HL-60 (cell line): ENCODE results near the gene LENG9.
"Not testable (repeated sequence)": the region's sequence is repeated elsewhere in the genome, so short reads cannot be mapped to it uniquely, and the experiment has no call there.

Experiments used
- DNase-seq, 2 experiments: peaks; one replicate each; pipeline ENCODE4 v3.0.0-alpha.2; 2010 to 2020; ENCODE audit warnings: low read depth in 1 of 2, low spot score in 1 of 2
- H3K27ac ChIP-seq: fragments of 250-450 bp; sonication (Bioruptor Pico); replicated peaks from 2 replicates; pipeline ENCODE4 v1.5.1; 2020; ENCODE audit warnings: mild to moderate bottlenecking, moderate library complexity
- H3K27me3 ChIP-seq: fragments of 250-450 bp; sonication (Bioruptor Pico); 2 replicates; pipeline ENCODE4 v1.5.1; 2021; ENCODE audit warnings: mild to moderate bottlenecking, moderate library complexity; ENCODE audit not compliant: insufficient read depth, poor library complexity, severe bottlenecking
- H3K4me3 ChIP-seq: replicated peaks from 2 replicates; pipeline ENCODE4 v1.5.1; 2011; ENCODE audit warnings: mild to moderate bottlenecking, control low read depth, low read length; ENCODE audit not compliant: insufficient read depth
- CTCF ChIP-seq: IDR thresholded peaks from one replicate; pipeline ENCODE4 v1.5.1; 2011; ENCODE audit warnings: low read length, control low read depth, inconsistent platforms; ENCODE audit not compliant: insufficient read depth
- GABPA ChIP-seq: IDR thresholded peaks from 2 replicates; pipeline ENCODE4 v1.6.1; 2012; ENCODE audit warnings: low read depth
- POLR2AphosphoS5 ChIP-seq: IDR thresholded peaks from 2 replicates; pipeline ENCODE4 v1.6.1; 2012; ENCODE audit warnings: low read depth
- SPI1 ChIP-seq: IDR thresholded peaks from 2 replicates; pipeline ENCODE4 v1.6.1; 2012; ENCODE audit warnings: low read depth, mild to moderate bottlenecking, borderline replicate concordance
- TF ChIP-seq, protein P1 (sequence below): IDR thresholded peaks from 2 replicates; pipeline ENCODE4 v1.6.1; 2012; ENCODE audit warnings: low read depth; ENCODE audit not compliant: insufficient replicate concordance

The LENG9 gene

DNA sequence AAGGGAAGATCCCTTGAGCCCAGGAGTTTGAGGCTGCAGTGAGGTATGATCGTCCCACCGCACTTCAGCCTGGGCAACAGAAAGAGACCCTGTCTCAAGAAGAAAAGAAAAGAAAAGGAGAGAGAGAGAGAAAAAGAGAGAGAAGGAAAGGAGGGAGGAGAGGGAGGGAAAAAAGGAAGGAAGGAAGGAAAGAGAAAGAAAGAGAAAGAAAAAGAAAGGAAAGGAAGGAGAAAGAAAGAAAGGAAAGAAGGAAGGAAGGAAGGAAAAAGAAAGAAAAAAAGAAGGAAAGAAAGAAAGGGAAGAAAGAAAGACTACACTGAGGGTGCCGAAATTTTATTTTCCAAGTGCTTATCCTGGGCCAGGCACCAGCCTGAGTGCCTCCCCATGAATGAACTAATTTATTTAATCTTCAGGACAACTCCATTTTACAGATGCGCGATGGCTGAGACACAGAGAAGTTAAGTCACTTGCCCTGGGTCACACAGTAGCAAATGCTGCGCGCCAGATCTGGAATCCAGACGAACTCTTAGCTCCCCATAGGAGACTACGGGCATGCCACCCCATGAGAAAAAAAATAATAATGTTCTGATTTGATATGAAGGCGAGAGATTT lies 6.8 kb upstream of the LENG9 start:
- H3K27ac ChIP-seq = no peak overlapping the region
- H3K4me3 ChIP-seq = no peak overlapping the region
- peaks cover 57% of the 10 kb centered on the region for H3K27me3 ChIP-seq
- TF ChIP-seq SPI1 (no peak), CTCF (no peak), POLR2AphosphoS5 (no peak), GABPA (no peak)
- TF ChIP-seq, protein P1, sequence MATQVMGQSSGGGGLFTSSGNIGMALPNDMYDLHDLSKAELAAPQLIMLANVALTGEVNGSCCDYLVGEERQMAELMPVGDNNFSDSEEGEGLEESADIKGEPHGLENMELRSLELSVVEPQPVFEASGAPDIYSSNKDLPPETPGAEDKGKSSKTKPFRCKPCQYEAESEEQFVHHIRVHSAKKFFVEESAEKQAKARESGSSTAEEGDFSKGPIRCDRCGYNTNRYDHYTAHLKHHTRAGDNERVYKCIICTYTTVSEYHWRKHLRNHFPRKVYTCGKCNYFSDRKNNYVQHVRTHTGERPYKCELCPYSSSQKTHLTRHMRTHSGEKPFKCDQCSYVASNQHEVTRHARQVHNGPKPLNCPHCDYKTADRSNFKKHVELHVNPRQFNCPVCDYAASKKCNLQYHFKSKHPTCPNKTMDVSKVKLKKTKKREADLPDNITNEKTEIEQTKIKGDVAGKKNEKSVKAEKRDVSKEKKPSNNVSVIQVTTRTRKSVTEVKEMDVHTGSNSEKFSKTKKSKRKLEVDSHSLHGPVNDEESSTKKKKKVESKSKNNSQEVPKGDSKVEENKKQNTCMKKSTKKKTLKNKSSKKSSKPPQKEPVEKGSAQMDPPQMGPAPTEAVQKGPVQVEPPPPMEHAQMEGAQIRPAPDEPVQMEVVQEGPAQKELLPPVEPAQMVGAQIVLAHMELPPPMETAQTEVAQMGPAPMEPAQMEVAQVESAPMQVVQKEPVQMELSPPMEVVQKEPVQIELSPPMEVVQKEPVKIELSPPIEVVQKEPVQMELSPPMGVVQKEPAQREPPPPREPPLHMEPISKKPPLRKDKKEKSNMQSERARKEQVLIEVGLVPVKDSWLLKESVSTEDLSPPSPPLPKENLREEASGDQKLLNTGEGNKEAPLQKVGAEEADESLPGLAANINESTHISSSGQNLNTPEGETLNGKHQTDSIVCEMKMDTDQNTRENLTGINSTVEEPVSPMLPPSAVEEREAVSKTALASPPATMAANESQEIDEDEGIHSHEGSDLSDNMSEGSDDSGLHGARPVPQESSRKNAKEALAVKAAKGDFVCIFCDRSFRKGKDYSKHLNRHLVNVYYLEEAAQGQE = no peak
- no peak for DNase-seq

DNA sequence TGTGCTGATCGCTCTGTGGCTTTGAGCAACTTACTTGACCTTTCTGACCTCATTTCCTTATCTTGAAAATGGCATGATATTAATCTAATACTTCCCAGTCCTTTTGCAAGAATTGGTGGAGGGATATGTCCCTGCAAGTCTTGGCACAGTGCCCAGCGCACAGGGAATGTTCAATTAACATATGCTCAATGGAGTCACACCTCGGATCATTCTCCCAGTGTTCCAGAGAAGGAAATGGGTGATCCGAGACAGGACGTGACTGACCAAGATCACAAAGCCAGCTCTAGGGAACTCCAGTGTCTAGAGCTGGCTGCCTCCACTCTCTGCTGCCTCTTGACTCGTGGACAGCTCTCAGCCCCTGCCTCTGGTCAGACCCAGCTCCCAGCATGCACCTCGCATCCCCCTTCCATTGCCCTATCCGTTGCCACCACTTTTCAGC lies 5.9 kb upstream of the LENG9 start:
- no peak for DNase-seq
- TF ChIP-seq GABPA = no peak
- TF ChIP-seq, protein P1 = no peak
- no peak for TF ChIP-seq CTCF
- TF ChIP-seq SPI1 = no peak
- no peak for TF ChIP-seq POLR2AphosphoS5
- H3K4me3 ChIP-seq = no peak overlapping the region
- peaks cover 52% of the 10 kb centered on the region for H3K27me3 ChIP-seq
- H3K27ac ChIP-seq = no peak overlapping the region

- not testable (repeated sequence) for DNase-seq, H3K4me3 ChIP-seq, H3K27ac ChIP-seq
- H3K27me3 ChIP-seq = peaks cover 36% of the 10 kb centered on the region
These were observed 2.5 kb upstream of the LENG9 start for GRCh38 chr19:54466110-54466480.

DNA sequence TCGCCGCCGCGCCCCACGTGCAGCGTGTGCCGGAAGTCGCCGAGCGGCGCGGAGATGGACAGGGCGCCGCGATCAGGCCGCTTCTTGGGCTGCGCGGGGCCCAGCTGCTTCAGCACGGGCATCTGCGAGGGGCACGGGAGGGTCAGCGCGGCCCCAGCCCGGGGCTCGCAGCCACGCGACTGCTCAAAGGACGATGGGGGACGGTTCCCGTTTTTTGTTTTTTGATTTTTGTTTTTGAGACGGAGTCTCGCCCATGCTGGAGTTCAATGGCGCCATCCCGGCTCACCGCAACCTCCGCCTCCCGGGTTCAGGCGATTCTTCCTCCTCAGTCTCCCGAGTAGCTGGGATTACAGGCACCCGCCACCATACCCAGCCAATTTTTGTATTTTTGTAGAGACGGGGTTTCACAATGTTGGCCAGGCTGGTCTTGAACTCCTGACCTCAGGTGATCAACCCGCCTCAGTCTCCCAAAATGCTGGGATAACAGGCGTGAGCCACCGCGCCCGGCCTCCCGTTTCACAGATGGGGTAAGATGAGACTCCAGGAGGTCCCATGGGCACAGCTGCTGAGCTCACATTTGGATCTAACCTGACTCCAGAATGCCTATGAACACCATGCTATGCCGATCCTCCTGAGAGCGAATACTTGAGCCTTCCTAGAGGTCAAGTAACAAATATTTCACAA lies 2.0 kb upstream of the LENG9 start:
- Histone ChIP-seq H3K27ac (no peak overlapping the region), H3K4me3 (no peak overlapping the region), H3K27me3 (peaks cover 31% of the 10 kb centered on the region)
- DNase-seq = no peak
- no peak for TF ChIP-seq CTCF
- TF ChIP-seq, protein P1 = no peak
- TF ChIP-seq SPI1 = no peak
- TF ChIP-seq GABPA = no peak
- TF ChIP-seq POLR2AphosphoS5 = no peak
